GM18526 (cell line): ENCODE data around the gene GPC6.

ENCODE experiments used
- POLR2A ChIP-seq: IDR thresholded peaks from 3 replicates; pipeline ENCODE4 v1.6.1; 2011; ENCODE audit not compliant: insufficient read length; ENCODE audit errors: extremely low read depth

GPC6 gene

GRCh38 chr13:93320942-93321341, 94.3 kb downstream of the GPC6 start:
- TF ChIP-seq POLR2A = no peak

GRCh38 chr13:93325303-93326233, 99.0 kb downstream of the GPC6 start:
- no peak for TF ChIP-seq POLR2A

GRCh38 chr13:93326234-93326811, 99.7 kb downstream of the GPC6 start:
- no peak for TF ChIP-seq POLR2A

GRCh38 chr13:93328943-93329342, 102.3 kb downstream of the GPC6 start:
- no peak for TF ChIP-seq POLR2A

GRCh38 chr13:93336728-93337127, 110.1 kb downstream of the GPC6 start:
- no peak for TF ChIP-seq POLR2A

- no peak for TF ChIP-seq POLR2A
Observed at GRCh38 chr13:93338030-93338429, 111.4 kb downstream of the GPC6 start.

- no peak for TF ChIP-seq POLR2A
Observed at GRCh38 chr13:93338906-93339305, 112.3 kb downstream of the GPC6 start.

- no peak for TF ChIP-seq POLR2A
Observed at GRCh38 chr13:93339550-93339949, 112.9 kb downstream of the GPC6 start.

- TF ChIP-seq POLR2A = no peak
Observed at GRCh38 chr13:93341517-93341916, 114.9 kb downstream of the GPC6 start.

GRCh38 chr13:93343097-93343496, 116.5 kb downstream of the GPC6 start:
- no peak for TF ChIP-seq POLR2A

GRCh38 chr13:93344048-93344705, 117.6 kb downstream of the GPC6 start:
- no peak for TF ChIP-seq POLR2A

GRCh38 chr13:93345024-93345423, 118.4 kb downstream of the GPC6 start:
- TF ChIP-seq POLR2A = no peak

GRCh38 chr13:93345770-93346169, 119.2 kb downstream of the GPC6 start:
- no peak for TF ChIP-seq POLR2A

- no peak for TF ChIP-seq POLR2A
Observed at GRCh38 chr13:93352616-93353015, 126.0 kb downstream of the GPC6 start.

- TF ChIP-seq POLR2A = no peak
Observed at GRCh38 chr13:93355094-93355493, 128.5 kb downstream of the GPC6 start.

- no peak for TF ChIP-seq POLR2A
Observed at GRCh38 chr13:93356469-93356868, 129.9 kb downstream of the GPC6 start.
